HEK293T (cell line): Measurements from ENCODE around the gene PCGF3.

Experiments used
- FOXA1 ChIP-seq: fragments of 450-650 bp; IDR thresholded peaks from 2 replicates; pipeline ENCODE4 v1.6.1; 2016; ENCODE audit warnings: mild to moderate bottlenecking
- HDGF ChIP-seq: fragments of 450-650 bp; IDR thresholded peaks from 2 replicates; pipeline ENCODE4 v1.6.1; 2017; ENCODE audit warnings: antibody characterized with exemption, borderline replicate concordance
- SP1 ChIP-seq: fragments of 450-650 bp; IDR thresholded peaks from 2 replicates; pipeline ENCODE4 v1.6.1; 2017
- TF ChIP-seq, protein P1 (sequence below): fragments of 450-650 bp; IDR thresholded peaks from 2 replicates; pipeline ENCODE4 v1.6.1; 2016

DNA sequence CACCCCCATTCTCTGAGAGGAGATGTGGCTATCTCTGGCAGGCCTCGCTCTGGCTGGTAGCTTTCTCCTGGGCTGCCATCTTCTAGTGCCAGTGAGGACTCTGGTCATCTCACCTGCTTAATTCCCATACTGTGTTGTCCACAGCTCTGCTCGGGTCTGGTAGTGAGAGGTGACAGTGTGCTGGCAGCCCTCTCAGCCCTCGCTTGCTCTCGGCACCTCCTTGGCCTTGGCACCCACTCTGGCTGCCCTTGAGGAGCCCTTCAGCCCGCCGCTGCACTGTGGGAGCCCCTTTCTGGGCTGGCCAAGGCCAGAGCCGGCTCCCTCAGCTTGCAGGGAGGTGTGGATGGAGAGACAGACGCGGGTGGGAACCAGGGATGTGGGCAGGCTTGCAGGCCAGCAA is 67.6 kb downstream of the PCGF3 start:
- TF ChIP-seq, protein P1, sequence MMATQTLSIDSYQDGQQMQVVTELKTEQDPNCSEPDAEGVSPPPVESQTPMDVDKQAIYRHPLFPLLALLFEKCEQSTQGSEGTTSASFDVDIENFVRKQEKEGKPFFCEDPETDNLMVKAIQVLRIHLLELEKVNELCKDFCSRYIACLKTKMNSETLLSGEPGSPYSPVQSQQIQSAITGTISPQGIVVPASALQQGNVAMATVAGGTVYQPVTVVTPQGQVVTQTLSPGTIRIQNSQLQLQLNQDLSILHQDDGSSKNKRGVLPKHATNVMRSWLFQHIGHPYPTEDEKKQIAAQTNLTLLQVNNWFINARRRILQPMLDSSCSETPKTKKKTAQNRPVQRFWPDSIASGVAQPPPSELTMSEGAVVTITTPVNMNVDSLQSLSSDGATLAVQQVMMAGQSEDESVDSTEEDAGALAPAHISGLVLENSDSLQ: no peak
- TF ChIP-seq SP1 (no peak), HDGF (no peak), FOXA1 (no peak)
